Activated T-cell treated with anti-CD3 and anti-CD28 coated beads, Interleukin-2, amount 50 U/mL, for 24 hours (primary cell): ENCODE measurements around the gene GMDS.

ENCODE experiments used
- DNase-seq: peaks from one replicate; pipeline ENCODE4 v3.0.0-alpha.2; 2020
- H3K27ac Mint-ChIP-seq: 2 replicates; pipeline ENCODE4 v1.8.0; 2020; ENCODE audit warnings: mild to moderate bottlenecking, mixed read lengths
- H3K27me3 Mint-ChIP-seq: 2 replicates; pipeline ENCODE4 v1.8.0; 2020; ENCODE audit warnings: mixed read lengths
- H3K36me3 Mint-ChIP-seq: 2 replicates; pipeline ENCODE4 v1.8.0; 2020; ENCODE audit warnings: low read depth, mixed read lengths
- H3K4me1 Mint-ChIP-seq: 2 replicates; pipeline ENCODE4 v1.8.0; 2020; ENCODE audit warnings: low read depth, mixed read lengths
- H3K4me3 Mint-ChIP-seq: 2 replicates; pipeline ENCODE4 v1.8.0; 2020; ENCODE audit warnings: mild to moderate bottlenecking, moderate library complexity, mixed read lengths
- H3K9me3 Mint-ChIP-seq: 2 replicates; pipeline ENCODE4 v1.8.0; 2020; ENCODE audit warnings: mixed read lengths

Gene GMDS

GRCh38 chr6:1966713-1967112 lies 278.7 kb downstream of the GMDS start:
- Mint-ChIP-seq H3K4me3 (no peak overlapping the region), H3K4me1 (no peaks in the 10 kb centered on the region), H3K36me3 (peaks cover 14% of the 10 kb centered on the region), H3K9me3 (peaks cover 2% of the 10 kb centered on the region), H3K27me3 (no peaks in the 10 kb centered on the region), H3K27ac (no peak overlapping the region)
- DNase-seq, result no peak

GRCh38 chr6:1965596-1966224 lies 279.7 kb downstream of the GMDS start:
- Mint-ChIP-seq H3K4me1 (no peaks in the 10 kb centered on the region), H3K9me3 (peaks cover 2% of the 10 kb centered on the region)
- no peak for DNase-seq

GRCh38 chr6:1963596-1963995 lies 281.8 kb downstream of the GMDS start:
- DNase-seq, result no peak
- no peaks in the 10 kb centered on the region for H3K4me1 Mint-ChIP-seq
- H3K4me3 Mint-ChIP-seq, result no peak overlapping the region
- peaks cover 2% of the 10 kb centered on the region for H3K9me3 Mint-ChIP-seq
- H3K27ac Mint-ChIP-seq, result no peak overlapping the region
- peaks cover 32% of the 10 kb centered on the region for H3K36me3 Mint-ChIP-seq
- H3K27me3 Mint-ChIP-seq, result no peaks in the 10 kb centered on the region

More at GRCh38 chr6:1965596-1966224, 279.7 kb downstream of the GMDS start:
- Mint-ChIP-seq H3K4me3 (no peak overlapping the region), H3K36me3 (peaks cover 16% of the 10 kb centered on the region), H3K27ac (no peak overlapping the region), H3K27me3 (no peaks in the 10 kb centered on the region)

GRCh38 chr6:1962201-1962600 lies 283.2 kb downstream of the GMDS start:
- Mint-ChIP-seq H3K4me1 (no peaks in the 10 kb centered on the region), H3K36me3 (peaks cover 42% of the 10 kb centered on the region), H3K27ac (no peak overlapping the region), H3K27me3 (no peaks in the 10 kb centered on the region), H3K9me3 (peaks cover 2% of the 10 kb centered on the region), H3K4me3 (no peak overlapping the region)
- DNase-seq, result no peak

GRCh38 chr6:1960486-1961142 lies 284.8 kb downstream of the GMDS start:
- H3K27ac Mint-ChIP-seq, result no peak overlapping the region
- no peak overlapping the region for H3K4me3 Mint-ChIP-seq
- no peaks in the 10 kb centered on the region for H3K4me1 Mint-ChIP-seq
- no peak for DNase-seq
- H3K27me3 Mint-ChIP-seq, result no peaks in the 10 kb centered on the region
- peaks cover 2% of the 10 kb centered on the region for H3K9me3 Mint-ChIP-seq
- peaks cover 34% of the 10 kb centered on the region for H3K36me3 Mint-ChIP-seq

GRCh38 chr6:1958257-1958656 lies 287.1 kb downstream of the GMDS start:
- peaks cover 36% of the 10 kb centered on the region for H3K36me3 Mint-ChIP-seq
- no peak overlapping the region for H3K4me3 Mint-ChIP-seq
- H3K9me3 Mint-ChIP-seq, result no peaks in the 10 kb centered on the region
- no peak for DNase-seq
- no peaks in the 10 kb centered on the region for H3K27me3 Mint-ChIP-seq
- no peaks in the 10 kb centered on the region for H3K4me1 Mint-ChIP-seq
- H3K27ac Mint-ChIP-seq, result no peak overlapping the region

GRCh38 chr6:1957746-1958145 lies 287.7 kb downstream of the GMDS start:
- Mint-ChIP-seq H3K36me3 (peaks cover 39% of the 10 kb centered on the region), H3K27ac (no peak overlapping the region), H3K9me3 (no peaks in the 10 kb centered on the region), H3K4me3 (no peak overlapping the region), H3K27me3 (no peaks in the 10 kb centered on the region), H3K4me1 (no peaks in the 10 kb centered on the region)
- no peak for DNase-seq

GRCh38 chr6:1952740-1953360 lies 292.6 kb downstream of the GMDS start:
- Mint-ChIP-seq H3K27me3 (no peaks in the 10 kb centered on the region), H3K4me3 (no peak overlapping the region), H3K36me3 (peaks cover 32% of the 10 kb centered on the region), H3K27ac (no peak overlapping the region), H3K4me1 (no peaks in the 10 kb centered on the region), H3K9me3 (no peaks in the 10 kb centered on the region)
- DNase-seq, result no peak

GRCh38 chr6:1950631-1951030 lies 294.8 kb downstream of the GMDS start:
- H3K4me3 Mint-ChIP-seq, result no peak overlapping the region
- H3K4me1 Mint-ChIP-seq, result no peaks in the 10 kb centered on the region
- no peaks in the 10 kb centered on the region for H3K27me3 Mint-ChIP-seq
- H3K27ac Mint-ChIP-seq, result no peak overlapping the region
- DNase-seq, result no peak
- H3K9me3 Mint-ChIP-seq, result no peaks in the 10 kb centered on the region
- H3K36me3 Mint-ChIP-seq, result peaks cover 43% of the 10 kb centered on the region

GRCh38 chr6:1949538-1949937 lies 295.9 kb downstream of the GMDS start:
- no peaks in the 10 kb centered on the region for H3K9me3 Mint-ChIP-seq
- H3K36me3 Mint-ChIP-seq, result peaks cover 47% of the 10 kb centered on the region
- no peak overlapping the region for H3K27ac Mint-ChIP-seq
- H3K4me3 Mint-ChIP-seq, result no peak overlapping the region
- H3K4me1 Mint-ChIP-seq, result no peaks in the 10 kb centered on the region
- DNase-seq, result no peak
- H3K27me3 Mint-ChIP-seq, result no peaks in the 10 kb centered on the region

- Mint-ChIP-seq H3K27ac (no peak overlapping the region), H3K27me3 (no peaks in the 10 kb centered on the region), H3K4me1 (no peaks in the 10 kb centered on the region), H3K36me3 (peaks cover 42% of the 10 kb centered on the region), H3K9me3 (no peaks in the 10 kb centered on the region), H3K4me3 (no peak overlapping the region)
- no peak for DNase-seq
Measured at GRCh38 chr6:1947922-1948321, 297.5 kb downstream of the GMDS start.

- Mint-ChIP-seq H3K4me3 (no peak overlapping the region), H3K27ac (no peak overlapping the region), H3K4me1 (no peaks in the 10 kb centered on the region), H3K27me3 (no peaks in the 10 kb centered on the region), H3K36me3 (peaks cover 32% of the 10 kb centered on the region), H3K9me3 (no peaks in the 10 kb centered on the region)
- no peak for DNase-seq
Measured at GRCh38 chr6:1946583-1946982, 298.8 kb downstream of the GMDS start.

GRCh38 chr6:1945235-1945832 lies 300.1 kb downstream of the GMDS start:
- Mint-ChIP-seq H3K4me1 (no peaks in the 10 kb centered on the region), H3K27me3 (no peaks in the 10 kb centered on the region), H3K4me3 (no peak overlapping the region), H3K9me3 (no peaks in the 10 kb centered on the region), H3K36me3 (peaks cover 28% of the 10 kb centered on the region), H3K27ac (no peak overlapping the region)
- DNase-seq, result no peak

- Mint-ChIP-seq H3K4me1 (no peaks in the 10 kb centered on the region), H3K27ac (no peak overlapping the region), H3K36me3 (peaks cover 32% of the 10 kb centered on the region), H3K27me3 (no peaks in the 10 kb centered on the region), H3K4me3 (no peak overlapping the region), H3K9me3 (peaks cover 2% of the 10 kb centered on the region)
- DNase-seq, result no peak
Measured at GRCh38 chr6:1942834-1943233, 302.6 kb downstream of the GMDS start.

GRCh38 chr6:1941534-1941933 lies 303.9 kb downstream of the GMDS start:
- Mint-ChIP-seq H3K36me3 (peaks cover 31% of the 10 kb centered on the region), H3K4me1 (no peaks in the 10 kb centered on the region), H3K27ac (no peak overlapping the region), H3K9me3 (peaks cover 2% of the 10 kb centered on the region), H3K27me3 (no peaks in the 10 kb centered on the region), H3K4me3 (no peak overlapping the region)
- no peak for DNase-seq
